HEK293 (cell line): ENCODE results near the gene IL17RB.

Experiments
- CTCF ChIA-PET: fragments of 350-600 bp; formaldehyde crosslinking; extraction: SDS; loops from one replicate; lab custom pipeline; 2021; ENCODE audit warnings: antibody characterized with exemption; lab: Yijun Ruan, JAX
- POLR2A ChIA-PET: fragments of 300-600 bp; formaldehyde crosslinking; extraction: SDS; loops from one replicate; lab custom pipeline; 2020; ENCODE audit warnings: antibody characterized with exemption, inconsistent platforms; lab: Yijun Ruan, JAX
- H3K27ac ChIP-seq: fragments of 200-500 bp; sonication (Bioruptor generic); 2 replicates; pipeline ENCODE4 v1.5.1; 2014; ENCODE audit warnings: low read depth, low read length, control low read depth, inconsistent platforms; ENCODE audit errors: extremely low read depth
- H3K36me3 ChIP-seq, 2 experiments: fragments of 200-500 bp in 1 of 2; sonication (Bioruptor generic) in 1 of 2; 1 replicate in 1 of 2; 2 replicates in 1 of 2; pipeline ENCODE4 v1.5.1; 2014 to 2017; ENCODE audit warnings: inconsistent platforms in 2 of 2, low read length in 2 of 2; ENCODE audit not compliant: control insufficient read depth in 2 of 2, insufficient read depth in 1 of 2
- H3K4me1 ChIP-seq: fragments of 200-500 bp; sonication (Bioruptor generic); 2 replicates; pipeline ENCODE4 v1.5.1; 2014; ENCODE audit warnings: mild to moderate bottlenecking, low read length, inconsistent platforms; ENCODE audit not compliant: control insufficient read depth, insufficient read depth
- H3K4me3 ChIP-seq: 2 replicates; pipeline ENCODE4 v1.5.1; 2011; ENCODE audit warnings: low read depth, mild to moderate bottlenecking, control low read depth, low read length, moderate library complexity
- H3K9me3 ChIP-seq: fragments of 200-500 bp; sonication (Bioruptor generic); 2 replicates; pipeline ENCODE4 v1.5.1; 2014; ENCODE audit warnings: low read depth, low read length, inconsistent platforms; ENCODE audit not compliant: control insufficient read depth, insufficient read depth
- GLIS2 ChIP-seq: fragments of 450-650 bp; formaldehyde crosslinking; IDR thresholded peaks from 2 replicates; pipeline ENCODE4 v1.5.1; 2016; ENCODE audit warnings: missing biosample characterization, missing genetic modification characterization
- KLF10 ChIP-seq: fragments of 450-650 bp; IDR thresholded peaks from 2 replicates; pipeline ENCODE4 v1.5.1; 2018; ENCODE audit warnings: missing biosample characterization, mild to moderate bottlenecking, missing genetic modification characterization
- REPIN1 ChIP-seq: fragments of 450-650 bp; formaldehyde crosslinking; IDR thresholded peaks from 2 replicates; pipeline ENCODE4 v1.5.1; 2017; ENCODE audit warnings: missing biosample characterization, missing genetic modification characterization, low read depth
- ZEB2 ChIP-seq: fragments of 450-650 bp; formaldehyde crosslinking; IDR thresholded peaks from 2 replicates; pipeline ENCODE4 v1.5.1; 2016; ENCODE audit warnings: missing biosample characterization, missing genetic modification characterization
- ZNF146 ChIP-seq: fragments of 450-650 bp; formaldehyde crosslinking; IDR thresholded peaks from 2 replicates; pipeline ENCODE4 v1.5.1; 2016; ENCODE audit warnings: missing biosample characterization, missing genetic modification characterization
- ZNF169 ChIP-seq: fragments of 450-650 bp; formaldehyde crosslinking; IDR thresholded peaks from 2 replicates; pipeline ENCODE4 v1.5.1; 2016; ENCODE audit warnings: missing biosample characterization, missing genetic modification characterization
- ZNF174 ChIP-seq: fragments of 450-650 bp; formaldehyde crosslinking; IDR thresholded peaks from 2 replicates; pipeline ENCODE4 v1.5.0; 2017; ENCODE audit warnings: missing biosample characterization, mild to moderate bottlenecking, missing genetic modification characterization
- ZNF211 ChIP-seq: fragments of 450-650 bp; formaldehyde crosslinking; IDR thresholded peaks from 2 replicates; pipeline ENCODE4 v1.5.1; 2016; ENCODE audit warnings: low read depth, missing biosample characterization, missing genetic modification characterization
- ZNF214 ChIP-seq: fragments of 450-650 bp; formaldehyde crosslinking; IDR thresholded peaks from 2 replicates; pipeline ENCODE4 v1.5.1; 2017; ENCODE audit warnings: missing biosample characterization, mild to moderate bottlenecking, missing genetic modification characterization, borderline replicate concordance
- ZNF266 ChIP-seq: fragments of 450-650 bp; formaldehyde crosslinking; IDR thresholded peaks from 2 replicates; pipeline ENCODE4 v1.5.1; 2016; ENCODE audit warnings: missing biosample characterization, missing genetic modification characterization, low read depth
- ZNF354C ChIP-seq: fragments of 450-650 bp; formaldehyde crosslinking; IDR thresholded peaks from 2 replicates; pipeline ENCODE4 v1.5.1; 2016; ENCODE audit warnings: missing biosample characterization, missing genetic modification characterization, low read depth, borderline replicate concordance
- ZNF561 ChIP-seq: fragments of 450-650 bp; IDR thresholded peaks from 2 replicates; pipeline ENCODE4 v1.5.1; 2018; ENCODE audit warnings: missing biosample characterization, missing genetic modification characterization, borderline replicate concordance
- ZNF585B ChIP-seq: fragments of 450-650 bp; formaldehyde crosslinking; IDR thresholded peaks from 2 replicates; pipeline ENCODE4 v1.5.1; 2016; ENCODE audit warnings: missing biosample characterization, missing genetic modification characterization
- ZNF596 ChIP-seq: fragments of 450-650 bp; IDR thresholded peaks from 2 replicates; pipeline ENCODE4 v1.5.0; 2018; ENCODE audit warnings: missing biosample characterization, mild to moderate bottlenecking, missing genetic modification characterization, moderate library complexity
- ZNF610 ChIP-seq: fragments of 450-650 bp; formaldehyde crosslinking; IDR thresholded peaks from 2 replicates; pipeline ENCODE4 v1.5.1; 2016; ENCODE audit warnings: missing biosample characterization, missing genetic modification characterization, borderline replicate concordance
- ZNF626 ChIP-seq: fragments of 450-650 bp; sonication (Bioruptor Pico); formaldehyde crosslinking; IDR thresholded peaks from 2 replicates; pipeline ENCODE4 v1.5.1; 2018; ENCODE audit warnings: missing biosample characterization, missing genetic modification characterization, inconsistent platforms
- ZNF701 ChIP-seq: fragments of 450-650 bp; formaldehyde crosslinking; IDR thresholded peaks from 2 replicates; pipeline ENCODE4 v1.5.1; 2016; ENCODE audit warnings: missing biosample characterization, missing genetic modification characterization
- ZNF747 ChIP-seq: fragments of 450-650 bp; formaldehyde crosslinking; IDR thresholded peaks from 2 replicates; pipeline ENCODE4 v1.5.1; 2016; ENCODE audit warnings: missing biosample characterization, missing genetic modification characterization
- ZSCAN23 ChIP-seq: fragments of 450-650 bp; formaldehyde crosslinking; IDR thresholded peaks from 2 replicates; pipeline ENCODE4 v1.5.1; 2016; ENCODE audit warnings: missing biosample characterization, missing genetic modification characterization
- TF ChIP-seq, protein P1 (sequence below): fragments of 450-650 bp; formaldehyde crosslinking; IDR thresholded peaks from 2 replicates; pipeline ENCODE4 v1.5.1; 2016; ENCODE audit warnings: missing biosample characterization, missing genetic modification characterization
- TF ChIP-seq, protein P2 (sequence below): fragments of 450-650 bp; formaldehyde crosslinking; IDR thresholded peaks from 2 replicates; pipeline ENCODE4 v1.5.1; 2016; ENCODE audit warnings: missing biosample characterization, missing genetic modification characterization
- TF ChIP-seq, protein P3 (sequence below): fragments of 450-650 bp; formaldehyde crosslinking; IDR thresholded peaks from 2 replicates; pipeline ENCODE4 v1.5.1; 2016; ENCODE audit warnings: missing biosample characterization, missing genetic modification characterization
- TF ChIP-seq, protein P4 (sequence below): fragments of 450-650 bp; formaldehyde crosslinking; IDR thresholded peaks from 2 replicates; pipeline ENCODE4 v1.5.1; 2017; ENCODE audit warnings: missing biosample characterization, missing genetic modification characterization

Gene IL17RB

DNA sequence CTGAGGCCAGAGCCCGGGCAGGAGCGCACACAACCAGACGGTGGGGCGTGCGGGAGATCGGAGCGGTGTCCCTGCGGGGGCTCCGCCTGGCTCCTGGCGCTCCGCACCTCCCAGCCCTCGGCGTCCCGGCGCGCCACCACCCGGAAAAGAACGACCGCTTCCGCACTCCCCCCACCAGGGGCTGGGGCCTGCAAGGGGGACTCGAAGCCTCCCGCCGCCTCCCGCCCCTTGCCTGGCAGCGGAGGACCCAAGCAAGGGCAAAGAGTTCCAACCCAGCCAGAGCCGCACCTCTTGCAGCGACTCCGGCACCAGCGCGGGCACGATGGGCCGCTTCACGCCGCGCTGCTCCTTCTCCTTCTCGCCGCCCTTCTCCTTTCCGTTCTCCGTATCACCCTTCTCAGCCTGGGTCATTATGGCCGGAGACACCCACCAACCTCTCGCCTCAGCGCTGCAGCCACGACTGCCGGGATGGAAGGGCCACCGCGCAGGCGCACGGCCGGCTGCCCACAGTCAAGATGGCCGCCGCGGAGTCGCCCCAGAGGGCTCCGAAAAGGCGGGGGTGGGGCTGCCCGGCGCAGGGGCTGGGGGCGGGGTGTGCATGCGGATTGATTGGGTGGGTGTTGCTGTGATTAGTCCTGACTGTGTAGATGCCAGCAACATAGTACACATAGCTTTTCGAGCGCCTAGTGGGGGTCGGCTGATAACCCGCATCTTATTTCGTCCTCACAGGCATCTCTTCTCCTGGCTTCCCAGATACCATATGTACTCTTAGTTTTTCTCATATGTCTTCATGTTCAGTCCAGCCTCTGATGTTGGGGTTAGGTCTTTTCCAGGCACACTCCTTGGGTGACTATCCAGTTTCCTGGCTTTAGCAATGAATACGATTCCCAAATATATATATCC lies 35.6 kb downstream of the IL17RB start, which contains the start of gene ACTR8 (continued):
- TF ChIP-seq ZNF169 (tag by site-specific recombination) (no peak), ZEB2 (tag by site-specific recombination) (no peak; the same call in 1 of the 2 replicates), ZNF174 (tag by site-specific recombination) (no peak), GLIS2 (tag by site-specific recombination) (peak; percentile 92), ZNF561 (tag by site-specific recombination) (peak; percentile 74; the same call in 1 of the 2 replicates), ZNF626 (tag by site-specific recombination) (no peak), ZNF585B (tag by site-specific recombination) (no peak), ZNF610 (peak; percentile 78), ZSCAN23 (no peak), ZNF354C (tag by site-specific recombination) (no peak), REPIN1 (tag by site-specific recombination) (no peak), ZNF596 (tag by site-specific recombination) (no peak), ZNF146 (tag by site-specific recombination) (no peak), ZNF214 (no peak), KLF10 (no peak)
- TF ChIP-seq, protein P1, sequence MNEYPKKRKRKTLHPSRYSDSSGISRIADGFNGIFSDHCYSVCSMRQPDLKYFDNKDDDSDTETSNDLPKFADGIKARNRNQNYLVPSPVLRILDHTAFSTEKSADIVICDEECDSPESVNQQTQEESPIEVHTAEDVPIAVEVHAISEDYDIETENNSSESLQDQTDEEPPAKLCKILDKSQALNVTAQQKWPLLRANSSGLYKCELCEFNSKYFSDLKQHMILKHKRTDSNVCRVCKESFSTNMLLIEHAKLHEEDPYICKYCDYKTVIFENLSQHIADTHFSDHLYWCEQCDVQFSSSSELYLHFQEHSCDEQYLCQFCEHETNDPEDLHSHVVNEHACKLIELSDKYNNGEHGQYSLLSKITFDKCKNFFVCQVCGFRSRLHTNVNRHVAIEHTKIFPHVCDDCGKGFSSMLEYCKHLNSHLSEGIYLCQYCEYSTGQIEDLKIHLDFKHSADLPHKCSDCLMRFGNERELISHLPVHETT (tag by site-specific recombination), result no peak; the same call in 1 of the 2 replicates
- TF ChIP-seq, protein P2, sequence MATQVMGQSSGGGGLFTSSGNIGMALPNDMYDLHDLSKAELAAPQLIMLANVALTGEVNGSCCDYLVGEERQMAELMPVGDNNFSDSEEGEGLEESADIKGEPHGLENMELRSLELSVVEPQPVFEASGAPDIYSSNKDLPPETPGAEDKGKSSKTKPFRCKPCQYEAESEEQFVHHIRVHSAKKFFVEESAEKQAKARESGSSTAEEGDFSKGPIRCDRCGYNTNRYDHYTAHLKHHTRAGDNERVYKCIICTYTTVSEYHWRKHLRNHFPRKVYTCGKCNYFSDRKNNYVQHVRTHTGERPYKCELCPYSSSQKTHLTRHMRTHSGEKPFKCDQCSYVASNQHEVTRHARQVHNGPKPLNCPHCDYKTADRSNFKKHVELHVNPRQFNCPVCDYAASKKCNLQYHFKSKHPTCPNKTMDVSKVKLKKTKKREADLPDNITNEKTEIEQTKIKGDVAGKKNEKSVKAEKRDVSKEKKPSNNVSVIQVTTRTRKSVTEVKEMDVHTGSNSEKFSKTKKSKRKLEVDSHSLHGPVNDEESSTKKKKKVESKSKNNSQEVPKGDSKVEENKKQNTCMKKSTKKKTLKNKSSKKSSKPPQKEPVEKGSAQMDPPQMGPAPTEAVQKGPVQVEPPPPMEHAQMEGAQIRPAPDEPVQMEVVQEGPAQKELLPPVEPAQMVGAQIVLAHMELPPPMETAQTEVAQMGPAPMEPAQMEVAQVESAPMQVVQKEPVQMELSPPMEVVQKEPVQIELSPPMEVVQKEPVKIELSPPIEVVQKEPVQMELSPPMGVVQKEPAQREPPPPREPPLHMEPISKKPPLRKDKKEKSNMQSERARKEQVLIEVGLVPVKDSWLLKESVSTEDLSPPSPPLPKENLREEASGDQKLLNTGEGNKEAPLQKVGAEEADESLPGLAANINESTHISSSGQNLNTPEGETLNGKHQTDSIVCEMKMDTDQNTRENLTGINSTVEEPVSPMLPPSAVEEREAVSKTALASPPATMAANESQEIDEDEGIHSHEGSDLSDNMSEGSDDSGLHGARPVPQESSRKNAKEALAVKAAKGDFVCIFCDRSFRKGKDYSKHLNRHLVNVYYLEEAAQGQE (tag by site-specific recombination), result 0 out of 2 replicates have a peak, but pooled peaks have one; percentile 34

DNA sequence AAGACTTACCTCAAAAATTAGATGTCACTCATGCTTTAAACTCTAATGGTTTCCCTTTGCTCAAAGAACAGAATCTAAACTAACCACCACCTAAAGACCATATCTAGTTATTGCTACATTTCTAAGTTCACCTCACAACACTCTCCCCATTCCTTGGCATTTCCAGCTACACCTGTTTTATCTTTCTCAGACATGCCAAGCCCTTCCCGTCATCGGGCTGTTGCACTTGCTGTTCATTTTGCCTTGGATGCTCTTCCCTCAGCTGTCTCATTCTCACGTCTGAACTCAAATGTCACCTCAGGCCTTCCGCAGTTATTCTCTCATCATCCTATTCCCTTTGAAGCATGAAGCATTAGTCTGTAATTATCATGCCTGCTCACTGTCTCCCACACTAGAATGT lies 36.6 kb downstream of the IL17RB start:
- POLR2A ChIA-PET, result no interaction called here
- Histone ChIP-seq H3K9me3 (no peaks in the 10 kb centered on the region), H3K36me3 (peaks cover 18 to 77% of the 10 kb centered on the region in 2 experiments), H3K4me1 (no peaks in the 10 kb centered on the region; the same call in 1 of the 2 replicates), H3K27ac (no peak overlapping the region), H3K4me3 (no peak overlapping the region)
- CTCF ChIA-PET, result interaction anchor here (0.8 kb wide), 1 partner anchor 300 kb away, joined by 4 read pairs; no protein-coding TSS in a partner anchor
- TF ChIP-seq ZNF701 (no peak), ZNF747 (tag by site-specific recombination) (no peak), ZNF266 (tag by site-specific recombination) (no peak), ZNF211 (tag by site-specific recombination) (no peak)
- TF ChIP-seq, protein P3, sequence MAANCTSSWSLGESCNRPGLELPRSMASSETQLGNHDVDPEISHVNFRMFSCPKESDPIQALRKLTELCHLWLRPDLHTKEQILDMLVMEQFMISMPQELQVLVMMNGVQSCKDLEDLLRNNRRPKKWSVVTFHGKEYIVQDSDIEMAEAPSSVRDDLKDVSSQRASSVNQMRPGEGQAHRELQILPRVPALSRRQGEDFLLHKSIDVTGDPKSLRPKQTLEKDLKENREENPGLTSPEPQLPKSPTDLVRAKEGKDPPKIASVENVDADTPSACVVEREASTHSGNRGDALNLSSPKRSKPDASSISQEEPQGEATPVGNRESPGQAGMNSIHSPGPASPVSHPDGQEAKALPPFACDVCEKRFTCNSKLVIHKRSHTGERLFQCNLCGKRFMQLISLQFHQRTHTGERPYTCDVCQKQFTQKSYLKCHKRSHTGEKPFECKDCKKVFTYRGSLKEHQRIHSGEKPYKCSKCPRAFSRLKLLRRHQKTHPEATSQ, result no peak
- TF ChIP-seq, protein P2 (tag by site-specific recombination), result no peak
- TF ChIP-seq, protein P4, sequence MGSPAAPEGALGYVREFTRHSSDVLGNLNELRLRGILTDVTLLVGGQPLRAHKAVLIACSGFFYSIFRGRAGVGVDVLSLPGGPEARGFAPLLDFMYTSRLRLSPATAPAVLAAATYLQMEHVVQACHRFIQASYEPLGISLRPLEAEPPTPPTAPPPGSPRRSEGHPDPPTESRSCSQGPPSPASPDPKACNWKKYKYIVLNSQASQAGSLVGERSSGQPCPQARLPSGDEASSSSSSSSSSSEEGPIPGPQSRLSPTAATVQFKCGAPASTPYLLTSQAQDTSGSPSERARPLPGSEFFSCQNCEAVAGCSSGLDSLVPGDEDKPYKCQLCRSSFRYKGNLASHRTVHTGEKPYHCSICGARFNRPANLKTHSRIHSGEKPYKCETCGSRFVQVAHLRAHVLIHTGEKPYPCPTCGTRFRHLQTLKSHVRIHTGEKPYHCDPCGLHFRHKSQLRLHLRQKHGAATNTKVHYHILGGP (tag by site-specific recombination), result no peak
